Tibial nerve (tissue), 4 donors: ENCODE results near the gene TMTC3. TPM values are rescaled to one million over a fixed set of nuclear protein-coding genes. Genes with fewer than 3 reads are reported as not detected.

Experiments
- DNase-seq, 2 donors: peaks; one replicate each; pipeline ENCODE4 v3.0.0-alpha.2; 2019; ENCODE audit warnings: low spot score in 2 of 2
- H3K27ac ChIP-seq, 4 donors: fragments of 200-600 bp; sonication (generic) in 3 of 4; one replicate each; pipeline ENCODE4 v1.5.1; 2017 to 2019; ENCODE audit warnings: mild to moderate bottlenecking in 1 of 4
- H3K27me3 ChIP-seq, 2 donors: fragments of 200-600 bp; sonication (generic) in 1 of 2; one replicate each; pipeline versions ENCODE4 v1.5.1 to v1.6.0; 2017 to 2019
- H3K36me3 ChIP-seq, 3 donors: fragments of 200-600 bp; sonication (generic); one replicate each; pipeline ENCODE4 v1.5.1; 2018 to 2019
- H3K4me1 ChIP-seq, 4 donors: fragments of 200-600 bp; sonication (generic) in 3 of 4; one replicate each; pipeline ENCODE4 v1.5.1; 2017 to 2019
- H3K4me3 ChIP-seq, 4 donors: fragments of 200-600 bp; sonication (generic) in 3 of 4; one replicate each; pipeline ENCODE4 v1.5.1; 2017 to 2019; ENCODE audit warnings: mild to moderate bottlenecking in 1 of 4, moderate library complexity in 1 of 4
- H3K9me3 ChIP-seq, 4 donors: fragments of 200-600 bp; sonication (generic) in 3 of 4; one replicate each; pipeline ENCODE4 v1.5.1; 2017 to 2019
- EP300 ChIP-seq, 2 donors: sonication (generic); formaldehyde crosslinking; IDR thresholded peaks; one replicate each; pipeline ENCODE4 v1.6.1; 2017; ENCODE audit warnings: antibody characterized with exemption in 2 of 2, mild to moderate bottlenecking in 1 of 2
- POLR2A ChIP-seq, 2 donors: fragments of 450-650 bp; IDR thresholded peaks; one replicate each; pipeline ENCODE4 v1.6.1; 2017; ENCODE audit warnings: antibody characterized with exemption in 2 of 2, mild to moderate bottlenecking in 2 of 2, moderate library complexity in 2 of 2
- WGBS, 2 donors: methylation state at CpG; one replicate each; pipeline ENCODE4 v1.1.5; 2018; 5-methylcytosine and 5-hydroxymethylcytosine counted together
- total RNA-seq, 4 donors: library from RNA; depleted of rRNA; stranded (reverse); fragments of >200 nt; gene quantifications; one replicate each; pipeline ENCODE4 v1.1.0, GENCODE V29; 2016
- TF ChIP-seq, protein P1 (sequence below), 5 experiments: fragments of 200-600 bp in 3 of 5; fragments of 450-650 bp in 2 of 5; sonication (generic) in 3 of 5; IDR thresholded peaks; one replicate each; pipeline ENCODE4 v1.5.1; 2016 to 2019; ENCODE audit warnings: antibody characterized with exemption in 5 of 5, mild to moderate bottlenecking in 3 of 5, moderate library complexity in 2 of 5

The TMTC3 gene
- total RNA-seq, 4 donors from 2014 or later: 21.6 to 36.7 (median 26.4) TPM

DNA sequence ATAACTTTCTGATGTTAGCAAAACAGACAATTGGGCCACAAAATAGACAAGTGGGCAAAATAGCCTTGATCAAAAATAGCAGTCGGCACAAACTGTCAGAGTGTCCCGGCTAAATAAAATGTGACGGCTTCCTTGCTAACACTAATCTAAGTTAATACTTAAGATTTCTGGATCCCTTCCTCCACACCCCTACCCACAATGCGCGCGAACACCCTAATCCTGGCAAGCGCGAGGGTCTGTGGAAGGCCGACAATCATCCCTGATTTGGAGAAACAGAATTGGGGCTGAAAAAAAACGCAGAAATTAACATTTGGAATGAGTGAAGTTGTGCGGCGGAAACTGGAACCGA is 708 bp upstream of the TMTC3 start:
- H3K4me1 ChIP-seq: peaks cover 0 to 38% (median 5%) of the 10 kb centered on the region in 4 donors
- H3K27ac ChIP-seq: peak overlapping the region in 3 of 4 donors; percentile 65 to 87 (median 86)
- H3K4me3 ChIP-seq: peak overlapping the region; percentile 51 to 90 (median 84)
- TF ChIP-seq, protein P1, sequence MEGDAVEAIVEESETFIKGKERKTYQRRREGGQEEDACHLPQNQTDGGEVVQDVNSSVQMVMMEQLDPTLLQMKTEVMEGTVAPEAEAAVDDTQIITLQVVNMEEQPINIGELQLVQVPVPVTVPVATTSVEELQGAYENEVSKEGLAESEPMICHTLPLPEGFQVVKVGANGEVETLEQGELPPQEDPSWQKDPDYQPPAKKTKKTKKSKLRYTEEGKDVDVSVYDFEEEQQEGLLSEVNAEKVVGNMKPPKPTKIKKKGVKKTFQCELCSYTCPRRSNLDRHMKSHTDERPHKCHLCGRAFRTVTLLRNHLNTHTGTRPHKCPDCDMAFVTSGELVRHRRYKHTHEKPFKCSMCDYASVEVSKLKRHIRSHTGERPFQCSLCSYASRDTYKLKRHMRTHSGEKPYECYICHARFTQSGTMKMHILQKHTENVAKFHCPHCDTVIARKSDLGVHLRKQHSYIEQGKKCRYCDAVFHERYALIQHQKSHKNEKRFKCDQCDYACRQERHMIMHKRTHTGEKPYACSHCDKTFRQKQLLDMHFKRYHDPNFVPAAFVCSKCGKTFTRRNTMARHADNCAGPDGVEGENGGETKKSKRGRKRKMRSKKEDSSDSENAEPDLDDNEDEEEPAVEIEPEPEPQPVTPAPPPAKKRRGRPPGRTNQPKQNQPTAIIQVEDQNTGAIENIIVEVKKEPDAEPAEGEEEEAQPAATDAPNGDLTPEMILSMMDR (IDR thresholded peaks at IDR 0.05): no peak
- TF ChIP-seq EP300 (IDR thresholded peaks at IDR 0.05) (no peak), POLR2A (IDR thresholded peaks at IDR 0.05) (no peak)
- no peaks in the 10 kb centered on the region for H3K9me3 ChIP-seq
- DNase-seq: no peak
- H3K36me3 ChIP-seq: peaks cover 0 to 8% (median 0%) of the 10 kb centered on the region in 3 donors
- no peaks in the 10 kb centered on the region for H3K27me3 ChIP-seq
- 4 to 6% methylated on average over 13 of the region's 13 CpGs for WGBS, 2 donors

DNA sequence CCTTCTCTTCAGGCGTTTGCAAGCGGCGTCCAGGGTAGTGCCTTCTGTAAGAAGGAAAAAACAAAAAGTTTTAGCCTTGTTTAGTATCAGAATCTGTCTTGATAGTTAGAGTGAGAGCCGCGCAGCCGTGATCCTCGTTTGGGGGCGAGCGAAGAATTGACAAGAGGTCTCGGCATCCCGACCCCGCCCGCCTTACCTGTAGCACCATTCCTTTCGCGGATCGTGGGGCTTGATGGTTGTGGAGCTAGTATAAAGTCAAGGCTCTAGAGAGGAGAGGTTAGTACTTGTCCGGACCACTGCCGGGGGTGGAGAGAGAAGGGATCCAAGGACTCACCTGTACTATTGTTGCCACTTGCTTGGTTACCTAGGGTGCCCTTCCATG is 494 bp downstream of the TMTC3 start:
- Histone ChIP-seq H3K4me3 (peak overlapping the region; percentile 80 to 98 (median 90)), H3K36me3 (no peaks in the 10 kb centered on the region), H3K27ac (peak overlapping the region; percentile 51 to 87 (median 74)), H3K4me1 (peaks cover 0 to 38% (median 5%) of the 10 kb centered on the region in 4 donors), H3K9me3 (no peaks in the 10 kb centered on the region), H3K27me3 (no peaks in the 10 kb centered on the region)
- peak in 1 of 2 donors; percentile 21 for DNase-seq
- no peak for TF ChIP-seq EP300 (IDR thresholded peaks at IDR 0.05)
- TF ChIP-seq, protein P1 (IDR thresholded peaks at IDR 0.05): no peak
- no peak for TF ChIP-seq POLR2A (IDR thresholded peaks at IDR 0.05)
- WGBS, 2 donors: 1% methylated on average over 18 of the region's 18 CpGs

DNA sequence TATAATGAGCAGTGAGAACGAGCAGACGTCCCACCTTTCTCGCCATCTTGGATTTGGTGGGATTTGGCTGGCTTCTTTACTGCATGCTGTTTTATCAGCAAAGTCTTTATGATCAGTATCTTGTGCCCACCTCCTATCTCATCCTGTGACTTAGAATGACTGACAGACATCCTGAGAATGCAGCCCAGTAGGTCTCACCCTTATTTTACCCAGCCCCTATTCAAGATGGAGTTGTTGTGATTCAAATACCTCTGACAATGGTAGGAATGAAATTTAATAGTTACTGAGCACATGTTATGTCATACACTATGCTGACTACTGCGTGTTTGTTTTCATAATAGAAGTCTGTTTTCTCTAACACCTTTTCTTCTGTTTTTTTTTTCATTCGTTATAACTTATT is 1.9 kb downstream of the TMTC3 start:
- TF ChIP-seq, protein P1 (IDR thresholded peaks at IDR 0.05): no peak
- no peak for DNase-seq
- Histone ChIP-seq H3K4me3 (no peak overlapping the region), H3K36me3 (no peaks in the 10 kb centered on the region), H3K27ac (no peak overlapping the region), H3K4me1 (peaks cover 0 to 38% (median 5%) of the 10 kb centered on the region in 4 donors), H3K9me3 (no peaks in the 10 kb centered on the region), H3K27me3 (no peaks in the 10 kb centered on the region)
- 90 to 95% methylated on average over 5 of the region's 5 CpGs for WGBS, 2 donors

DNA sequence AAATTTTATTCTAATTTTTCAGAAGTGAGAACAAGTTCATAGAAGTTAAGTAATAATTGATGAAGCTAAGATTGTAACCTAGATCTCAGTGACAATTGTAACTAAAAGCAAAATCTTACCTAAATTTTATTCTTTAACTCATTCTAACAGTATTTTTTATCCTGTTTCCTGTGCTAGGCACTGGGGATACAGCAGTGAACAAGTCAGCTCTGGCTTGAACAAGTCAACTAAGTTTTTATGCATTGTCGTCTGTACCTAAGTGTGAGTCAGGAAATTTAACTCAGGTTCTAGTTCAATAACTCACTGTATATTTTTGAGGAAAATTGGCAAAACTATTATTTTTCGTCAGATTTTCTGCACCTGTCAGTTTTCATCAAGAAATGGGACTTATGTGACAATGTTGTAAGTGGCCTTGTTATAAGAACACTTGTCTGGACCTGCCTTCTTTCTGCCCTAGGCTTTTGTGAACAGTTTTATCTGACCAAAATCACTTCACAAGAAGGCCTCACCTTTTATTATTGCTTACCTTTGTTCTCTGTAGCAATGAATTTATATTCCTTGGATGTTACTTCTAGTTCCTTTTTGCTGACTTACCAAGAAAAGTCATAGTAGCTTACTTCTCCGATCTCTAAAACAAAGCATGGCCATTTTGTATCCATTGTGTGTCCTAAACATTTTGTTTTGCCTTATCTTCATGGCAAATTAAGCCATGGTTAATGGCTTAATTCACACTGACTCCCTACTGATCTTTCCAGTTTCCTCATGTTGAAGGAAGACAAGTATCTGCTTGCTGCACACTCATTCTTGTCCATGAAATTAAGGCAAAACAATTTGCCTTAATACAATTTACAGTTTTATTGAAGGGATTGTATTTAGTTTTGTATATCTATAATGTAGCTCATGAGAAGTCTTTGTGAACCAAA is 2.7 kb downstream of the TMTC3 start:
- DNase-seq: no peak
- TF ChIP-seq, protein P1 (IDR thresholded peaks at IDR 0.05): no peak
- TF ChIP-seq POLR2A (IDR thresholded peaks at IDR 0.05) (no peak), EP300 (IDR thresholded peaks at IDR 0.05) (no peak)
- Histone ChIP-seq H3K4me1 (peaks cover 0 to 38% (median 5%) of the 10 kb centered on the region in 4 donors), H3K36me3 (no peaks in the 10 kb centered on the region), H3K27ac (no peak overlapping the region), H3K27me3 (no peaks in the 10 kb centered on the region), H3K9me3 (no peaks in the 10 kb centered on the region), H3K4me3 (no peak overlapping the region)
- WGBS, 2 donors: 83 to 84% methylated on average over 3 of the region's 3 CpGs
